B cell (primary cell): ENCODE measurements around the gene PDXK. TPM values are rescaled to one million over a fixed set of nuclear protein-coding genes. Genes with fewer than 3 reads are reported as not detected.
A peak's percentile ranks its signal among the peaks of the same experiment; 100 is the strongest.

Source experiments
- ATAC-seq: fragments of 200-7000 bp; cut with Tn5 transposase; one replicate; pipeline ENCODE4 v1.10.0; 2021; ENCODE audit warnings: low read depth, mild to moderate bottlenecking, moderate number of reproducible peaks, moderate library complexity
- CTCF ChIA-PET: fragments of 350-600 bp; sonication (Branson Sonifier 250); formaldehyde crosslinking; loops from one replicate; lab custom pipeline; 2021; ENCODE audit warnings: antibody characterized with exemption, inconsistent platforms; lab: Charles Lee
- POLR2A ChIA-PET: fragments of 350-600 bp; sonication (Branson Sonifier 250); formaldehyde crosslinking; loops from one replicate; lab custom pipeline; 2021; ENCODE audit warnings: antibody characterized with exemption; lab: Charles Lee
- DNase-seq: peaks from one replicate; pipeline ENCODE4 v3.0.0; 2013
- H2AFZ ChIP-seq: 2 replicates; pipeline ENCODE4 v1.6.1; 2012; ENCODE audit warnings: mild to moderate bottlenecking, low read depth, low read length; ENCODE audit not compliant: insufficient read depth, poor library complexity, severe bottlenecking
- H3K27ac ChIP-seq, 2 donors: 1 replicate in 1 of 2; 2 replicates in 1 of 2; pipeline ENCODE4 v1.5.1; 2012 to 2013; ENCODE audit warnings: low read length in 2 of 2, mild to moderate bottlenecking in 2 of 2, moderate library complexity in 1 of 2
- H3K27me3 ChIP-seq, 4 experiments: fragments of 200-600 bp in 1 of 4; sonication (generic) in 1 of 4; replicated peaks in 1 of 4; 1 replicate in 2 of 4; 2 replicates in 2 of 4; pipeline versions ENCODE4 v1.6.1 to v1.7.0; 2013 to 2016; ENCODE audit warnings: low read length in 3 of 4, mild to moderate bottlenecking in 2 of 4, mixed read lengths in 1 of 4, moderate library complexity in 1 of 4; ENCODE audit not compliant: insufficient read depth in 4 of 4, control insufficient read depth in 3 of 4; ENCODE audit errors: control extremely low read depth in 1 of 4
- H3K36me3 ChIP-seq, 2 experiments: replicated peaks in 1 of 2; 1 replicate in 1 of 2; 2 replicates in 1 of 2; pipeline versions ENCODE4 v1.6.1 to v1.7.1; 2013; ENCODE audit warnings: low read length in 1 of 2; ENCODE audit not compliant: insufficient read depth in 2 of 2, control insufficient read depth in 1 of 2; ENCODE audit errors: control extremely low read depth in 1 of 2, extremely low read depth in 1 of 2
- H3K4me1 ChIP-seq, 2 donors: fragments of 200-600 bp in 1 of 2; sonication (generic) in 1 of 2; 1 replicate in 1 of 2; 2 replicates in 1 of 2; pipeline versions ENCODE4 v1.5.1 to v1.6.1; 2013 to 2017; ENCODE audit warnings: low read length in 2 of 2; ENCODE audit not compliant: control insufficient read depth in 2 of 2, insufficient read depth in 2 of 2
- H3K4me2 ChIP-seq: replicated peaks from 2 replicates; pipeline ENCODE3; 2012; ENCODE audit warnings: mild to moderate bottlenecking, low read depth, low read length; ENCODE audit not compliant: poor library complexity, severe bottlenecking
- H3K4me3 ChIP-seq, 5 experiments: fragments of 200-600 bp in 1 of 5; sonication (generic) in 1 of 5; 1 replicate in 3 of 5; 2 replicates in 2 of 5; pipeline versions ENCODE4 v1.5.1 to v1.7.0; 2011 to 2016; ENCODE audit warnings: low read length in 4 of 5, mild to moderate bottlenecking in 4 of 5, low read depth in 2 of 5, control low read depth in 1 of 5, moderate library complexity in 1 of 5; ENCODE audit not compliant: insufficient read depth in 1 of 5; ENCODE audit errors: control extremely low read depth in 1 of 5, extremely low read depth in 1 of 5
- H3K79me2 ChIP-seq: fragments of 200-600 bp; sonication (generic); one replicate; pipeline ENCODE4 v1.6.0; 2016; ENCODE audit warnings: low read length; ENCODE audit not compliant: control insufficient read depth, insufficient read depth
- H3K9ac ChIP-seq: fragments of 200-600 bp; sonication (generic); 2 replicates; pipeline ENCODE4 v1.6.1; 2017; ENCODE audit warnings: mild to moderate bottlenecking, low read length, moderate library complexity
- H3K9me3 ChIP-seq, 3 donors: one replicate each; pipeline versions ENCODE4 v1.6.1 to v1.7.1; 2013; ENCODE audit warnings: low read length in 2 of 3; ENCODE audit not compliant: control insufficient read depth in 2 of 3, insufficient read depth in 1 of 3; ENCODE audit errors: control extremely low read depth in 1 of 3
- H4K20me1 ChIP-seq: 2 replicates; pipeline ENCODE4 v1.6.0; 2012; ENCODE audit warnings: mild to moderate bottlenecking, low read length; ENCODE audit not compliant: insufficient read depth, control insufficient read depth, poor library complexity, severe bottlenecking
- H3K27ac Mint-ChIP-seq: one replicate; pipeline ENCODE4 v1.8.0; 2021; ENCODE audit warnings: mixed read lengths
- H3K27me3 Mint-ChIP-seq: one replicate; pipeline ENCODE4 v1.8.0; 2021; ENCODE audit warnings: mixed read lengths
- H3K4me1 Mint-ChIP-seq: one replicate; pipeline ENCODE4 v1.8.0; 2021; ENCODE audit warnings: mixed read lengths
- H3K4me3 Mint-ChIP-seq: one replicate; pipeline ENCODE4 v1.8.0; 2021; ENCODE audit warnings: mixed read lengths
- H3K9me3 Mint-ChIP-seq: one replicate; pipeline ENCODE4 v1.8.0; 2022; ENCODE audit warnings: mixed read lengths; ENCODE audit not compliant: insufficient read depth
- CTCF ChIP-seq: fragments of 200-600 bp; IDR thresholded peaks from one replicate; pipeline ENCODE4 v1.8.0; 2022; ENCODE audit warnings: antibody characterized with exemption, mild to moderate bottlenecking
- EZH2 ChIP-seq: IDR thresholded peaks from 2 replicates; pipeline ENCODE4 v1.6.1; 2012; ENCODE audit warnings: borderline replicate concordance, low read depth, mild to moderate bottlenecking, moderate library complexity, low read length; ENCODE audit not compliant: insufficient read depth, poor library complexity, severe bottlenecking
- WGBS: methylation state at CpG from one replicate; pipeline ENCODE4 v1.1.5; 2013; ENCODE audit warnings: missing lambda C conversion rate; ENCODE audit not compliant: insufficient coverage; 5-methylcytosine and 5-hydroxymethylcytosine counted together
- intact Hi-C: fragments of 100-400 bp; cut with micrococcal nuclease; formaldehyde crosslinking; loops from one replicate; pipeline ENCODE4 v1.10.0; 2022
- polyA plus RNA-seq: library from polyadenylated mRNA; depleted of rRNA; stranded (reverse); fragments of >200 nt; gene quantifications from 2 replicates; pipeline ENCODE4 v1.2.3, GENCODE V29; 2012
- total RNA-seq, 2 donors: library from RNA; stranded (reverse); fragments of 120-200 nt in 1 of 2; gene quantifications; 1 replicate in 1 of 2; 2 replicates in 1 of 2; pipeline versions ENCODE4 v1.2.3 to v1.2.4, GENCODE V29; 2013 to 2022

The PDXK gene
- total and polyA plus RNA-seq, 2 donors (not counting 1 experiment from before 2014, with no cell fraction given): 31.1 to 102 TPM

GRCh38 chr21:43805275-43805800 lies 86.4 kb downstream of the PDXK start:
- ATAC-seq (peak; percentile 98), DNase-seq (peak; percentile 95)
- 17% methylated on average over 11 of the region's 14 CpGs for WGBS
- ChIA-PET POLR2A (interaction anchor here (0.5 to 0.7 kb wide), 3 partner anchors 28 to 819 kb away, joined by 4 to 10 read pairs (median 5); no protein-coding TSS in a partner anchor), CTCF (interaction anchor here (0.7 to 1.4 kb wide), 5 partner anchors 16 to 991 kb away, joined by 3 to 6 read pairs (median 3); partner anchors contain the start of gene RRP1)
- H3K27me3 Mint-ChIP-seq: no peaks in the 10 kb centered on the region
- Histone ChIP-seq H3K4me3 (peak overlapping the region in 1 of 5 experiments; percentile 16), H3K36me3 (peaks cover 0 to 36% of the 10 kb centered on the region in 2 experiments), H4K20me1 (peaks cover 61% of the 10 kb centered on the region), H3K79me2 (peaks cover 27% of the 10 kb centered on the region), H3K4me2 (peak overlapping the region; percentile 65), H3K27ac (peak overlapping the region; percentile 6 to 78), H2AFZ (no peak overlapping the region), H3K9ac (peak overlapping the region; percentile 27), H3K9me3 (peaks cover 0 to 6% (median 0%) of the 10 kb centered on the region in 3 donors), H3K4me1 (peaks cover 26 to 42% of the 10 kb centered on the region in 2 donors), H3K27me3 (peaks cover 0 to 11% (median 2%) of the 10 kb centered on the region in 4 experiments)
- TF ChIP-seq EZH2 (no peak), CTCF (no peak)
- peak overlapping the region; percentile 84 for H3K27ac Mint-ChIP-seq
- H3K9me3 Mint-ChIP-seq: no peaks in the 10 kb centered on the region
- H3K4me3 Mint-ChIP-seq: peak overlapping the region; percentile 77
- intact Hi-C loops: loop anchor here (1.0 to 10.0 kb wide), 2 partner anchors 16 to 59 kb away; partner anchors contain the start of genes AGPAT3 and RRP1
- peaks cover 22% of the 10 kb centered on the region for H3K4me1 Mint-ChIP-seq
